HG03460 (cell line): Measurements from ENCODE around the gene CRYGN.

Experiments
- ATAC-seq: cut with Tn5 transposase; IDR thresholded peaks from one replicate; pipeline ENCODE4 v1.9.1; 2021; ENCODE audit not compliant: unreplicated experiment

Gene CRYGN

GRCh38 chr7:151460474-151460855 is 20.5 kb upstream of the CRYGN start:
- no peak for ATAC-seq

GRCh38 chr7:151459726-151460473 is 20.0 kb upstream of the CRYGN start:
- no peak for ATAC-seq

DNA sequence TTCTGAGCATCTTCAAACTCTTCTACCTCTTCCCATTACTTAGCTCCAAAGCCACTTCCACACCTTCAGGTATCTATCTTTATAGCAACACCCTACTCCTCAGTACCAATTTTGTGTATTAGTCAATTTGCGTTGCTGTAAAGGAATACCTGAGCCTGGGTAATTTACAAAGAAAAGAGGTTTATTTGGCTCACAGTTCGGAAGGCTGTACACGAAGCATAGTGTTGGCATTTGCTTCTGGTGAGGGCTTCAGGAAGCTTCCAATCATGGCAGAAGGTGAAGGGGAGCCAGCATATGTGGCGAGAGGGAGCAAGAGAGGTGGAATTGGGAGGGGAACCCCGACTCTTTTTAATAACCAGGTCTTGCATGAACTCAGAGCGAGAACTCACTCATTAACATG is 17.6 kb upstream of the CRYGN start:
- no peak for ATAC-seq

DNA sequence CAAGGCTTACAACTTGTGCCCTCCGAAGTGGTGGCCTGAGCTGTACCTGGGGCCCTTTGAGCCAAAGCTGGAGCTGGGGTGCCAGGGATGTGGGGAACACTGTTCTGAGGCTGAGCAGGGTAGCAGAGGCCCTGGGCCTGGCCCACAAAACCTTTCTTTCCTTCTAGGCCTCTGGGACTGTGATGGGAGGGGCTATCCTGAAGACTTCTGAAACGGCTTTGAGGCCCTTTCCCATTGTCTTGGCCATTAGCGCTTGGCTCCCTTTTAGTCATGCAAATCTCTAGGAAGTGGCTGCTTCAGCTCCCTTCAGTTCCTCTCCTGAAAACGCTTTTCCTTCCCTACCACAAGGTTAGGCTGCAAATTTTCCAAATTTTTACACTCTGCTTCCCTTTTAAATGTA is 16.8 kb upstream of the CRYGN start:
- ATAC-seq: no peak

GRCh38 chr7:151456276-151456675 is 16.3 kb upstream of the CRYGN start:
- no peak for ATAC-seq

DNA sequence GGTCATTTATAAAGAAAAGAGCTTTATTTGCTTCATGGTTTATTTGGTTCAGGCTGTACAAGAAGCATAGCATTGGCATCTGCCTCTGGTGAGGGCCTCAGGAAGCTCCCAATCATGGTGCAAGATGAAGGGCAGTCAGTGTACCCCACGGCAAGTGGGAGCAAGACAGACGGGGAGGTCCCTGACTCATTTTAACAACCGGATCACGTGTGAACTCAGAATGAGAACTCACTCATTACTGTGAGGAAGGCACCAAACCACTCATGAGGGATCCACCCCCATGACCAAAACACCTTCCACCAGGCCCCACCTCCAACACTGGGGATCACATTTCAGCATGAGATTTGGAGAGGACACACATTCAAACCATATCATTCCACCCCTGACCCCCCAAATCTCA is 15.7 kb upstream of the CRYGN start:
- ATAC-seq: no peak

DNA sequence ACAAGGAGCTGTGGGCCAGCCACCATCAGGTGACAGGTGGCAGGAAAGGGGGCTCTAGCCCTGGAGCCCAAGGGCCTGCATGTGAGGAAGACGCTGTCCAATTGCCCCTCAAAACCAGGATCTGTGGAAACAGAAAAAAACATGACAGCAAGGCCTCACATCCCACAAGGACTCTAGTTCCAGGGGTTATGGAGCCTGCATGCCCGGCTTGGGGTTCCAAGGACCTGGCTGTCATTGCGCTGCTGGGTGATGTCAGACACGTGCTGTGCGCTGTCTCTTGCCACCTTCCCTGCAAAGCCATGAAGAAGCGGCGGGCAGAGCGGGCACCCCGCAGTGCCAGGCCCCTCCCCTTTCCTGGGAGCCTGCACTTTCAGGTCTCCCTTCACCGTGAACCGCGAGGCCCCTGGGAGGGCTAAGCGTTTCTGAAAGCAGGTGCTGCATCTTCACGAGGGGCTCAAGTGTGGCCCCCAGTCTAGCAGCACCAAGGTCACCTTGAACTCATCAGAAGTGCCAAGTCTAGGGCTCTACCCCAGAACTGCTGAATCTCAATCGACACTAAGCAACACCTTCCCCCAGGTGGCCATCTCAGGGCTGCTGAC is 15.1 kb upstream of the CRYGN start:
- no peak for ATAC-seq

DNA sequence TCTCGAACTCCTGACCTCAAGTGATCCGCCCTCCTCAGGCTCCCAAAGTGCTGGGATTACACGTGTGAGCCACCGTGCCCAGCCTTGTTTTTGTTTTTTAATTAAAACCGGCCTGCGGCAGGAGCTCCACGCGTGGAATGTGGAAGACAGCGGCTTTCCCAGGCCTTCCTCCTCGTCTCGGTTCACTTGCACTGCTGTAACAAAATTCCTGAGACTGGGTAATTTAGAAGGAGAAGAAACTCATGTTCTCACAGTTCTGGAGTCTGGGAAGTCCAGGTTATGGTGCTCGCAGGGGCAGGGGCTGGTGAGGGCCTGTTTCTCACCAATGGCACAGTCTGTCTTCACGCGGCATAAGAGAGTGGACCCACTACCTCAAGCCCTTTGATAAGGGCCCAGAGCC is 14.4 kb upstream of the CRYGN start:
- ATAC-seq: no peak

DNA sequence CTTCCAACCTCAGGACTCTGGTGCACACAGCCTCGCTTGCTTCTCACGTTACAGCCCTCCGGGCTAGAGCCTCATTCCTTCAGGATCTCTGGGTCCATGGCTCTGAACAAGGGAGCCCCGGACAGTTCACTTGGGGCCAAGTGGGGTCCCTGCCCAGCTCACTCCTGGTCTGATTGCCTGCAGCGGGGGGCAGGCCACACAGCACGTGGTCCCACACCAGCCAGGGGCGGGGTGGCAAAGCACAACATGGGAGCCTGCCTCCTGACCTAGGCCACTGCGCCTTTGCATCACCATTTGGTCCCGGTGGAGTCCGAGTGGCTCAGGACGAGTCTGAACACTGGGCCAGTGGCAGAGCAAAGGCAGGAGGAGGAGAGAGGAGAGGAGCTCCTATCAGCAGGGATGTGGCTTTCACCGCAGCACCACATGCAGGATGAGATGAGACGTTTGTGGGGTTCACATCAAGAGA is 13.4 kb upstream of the CRYGN start:
- ATAC-seq: no peak

- no peak for ATAC-seq
Measured at GRCh38 chr7:151452680-151453325, 12.9 kb upstream of the CRYGN start.

DNA sequence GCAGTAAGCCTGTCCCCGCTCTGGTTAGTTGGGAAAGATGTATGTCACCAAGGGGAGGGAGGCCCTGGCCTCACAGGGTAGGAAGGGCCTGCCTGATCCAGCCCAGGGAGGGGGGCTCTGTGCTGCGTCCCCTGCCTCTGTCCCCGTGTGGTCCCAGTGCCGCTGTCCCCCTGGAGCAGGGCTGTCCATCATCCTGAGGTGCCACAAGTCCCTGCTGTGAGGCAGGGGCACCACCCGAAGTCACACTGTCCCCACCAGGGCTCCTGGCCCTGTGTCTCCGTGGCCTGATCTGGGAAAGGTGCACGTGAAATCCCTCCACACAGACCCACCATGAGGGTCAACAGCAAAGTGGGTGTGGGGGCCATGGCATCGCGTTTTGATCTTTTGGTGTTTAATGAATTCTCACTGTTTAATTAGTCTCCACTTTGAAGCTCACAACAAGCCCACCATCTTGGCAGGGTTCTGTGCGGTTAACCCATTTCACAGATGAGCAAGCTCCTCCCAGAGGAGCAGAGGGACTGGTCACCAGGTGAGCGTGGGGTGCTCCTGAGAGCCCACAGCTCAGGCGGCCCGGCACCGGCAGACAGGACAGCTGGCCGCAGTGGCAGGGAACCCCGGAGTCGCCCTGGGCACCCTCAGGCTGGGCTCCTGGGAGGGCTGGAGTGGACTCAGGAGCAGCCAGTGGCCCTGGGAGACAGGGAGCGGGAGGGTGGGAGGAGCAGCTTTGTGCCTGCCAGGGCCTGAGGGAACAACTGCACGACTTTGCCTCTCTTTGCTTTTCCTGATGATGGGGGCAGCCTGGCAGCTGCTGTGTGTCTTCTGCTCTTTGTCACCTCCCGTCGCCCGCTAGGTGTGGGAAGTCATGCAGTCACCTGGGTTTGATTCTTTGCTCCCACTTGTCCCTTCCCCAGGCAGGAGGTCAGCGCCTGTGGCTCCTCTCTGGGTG is 12.0 kb upstream of the CRYGN start:
- no peak for ATAC-seq

DNA sequence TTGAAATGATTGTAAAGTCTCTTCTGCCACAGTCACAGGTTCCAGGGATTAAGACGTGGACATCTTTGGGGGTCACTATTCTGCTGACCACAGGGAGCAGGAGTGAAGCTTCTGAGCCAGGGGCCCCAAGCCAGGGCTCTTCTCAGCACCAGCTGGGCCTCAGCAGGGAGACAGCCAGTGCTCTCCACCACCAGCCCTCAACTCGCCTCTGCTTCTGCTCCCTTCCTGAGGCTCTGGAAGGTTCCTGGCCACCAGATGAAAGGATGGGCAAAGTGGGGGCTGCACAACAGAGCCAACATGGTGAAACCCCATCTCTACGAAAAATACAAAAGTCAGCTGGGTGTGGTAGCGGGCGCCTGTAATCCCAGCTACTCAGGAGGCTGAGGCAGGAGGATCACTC is 11.2 kb upstream of the CRYGN start:
- ATAC-seq: no peak

DNA sequence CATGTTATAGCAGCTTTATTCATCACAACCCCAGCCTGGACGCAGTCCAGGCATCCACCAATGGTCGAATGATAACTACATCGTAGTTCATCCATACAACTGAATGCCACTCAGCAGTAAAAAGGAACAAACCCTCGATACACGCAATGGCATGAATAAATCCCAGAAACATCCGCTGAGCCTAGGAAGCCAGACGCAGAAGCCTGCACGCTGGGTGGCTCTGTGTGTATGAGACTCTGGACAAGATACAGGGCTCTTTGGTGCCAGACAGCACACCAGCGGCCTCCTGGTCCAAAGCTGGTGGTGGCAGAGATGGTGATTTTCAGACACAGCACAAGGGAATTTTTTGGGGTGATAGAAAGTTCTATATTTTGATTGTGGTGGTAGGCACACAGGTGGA is 10.0 kb upstream of the CRYGN start:
- ATAC-seq: no peak

DNA sequence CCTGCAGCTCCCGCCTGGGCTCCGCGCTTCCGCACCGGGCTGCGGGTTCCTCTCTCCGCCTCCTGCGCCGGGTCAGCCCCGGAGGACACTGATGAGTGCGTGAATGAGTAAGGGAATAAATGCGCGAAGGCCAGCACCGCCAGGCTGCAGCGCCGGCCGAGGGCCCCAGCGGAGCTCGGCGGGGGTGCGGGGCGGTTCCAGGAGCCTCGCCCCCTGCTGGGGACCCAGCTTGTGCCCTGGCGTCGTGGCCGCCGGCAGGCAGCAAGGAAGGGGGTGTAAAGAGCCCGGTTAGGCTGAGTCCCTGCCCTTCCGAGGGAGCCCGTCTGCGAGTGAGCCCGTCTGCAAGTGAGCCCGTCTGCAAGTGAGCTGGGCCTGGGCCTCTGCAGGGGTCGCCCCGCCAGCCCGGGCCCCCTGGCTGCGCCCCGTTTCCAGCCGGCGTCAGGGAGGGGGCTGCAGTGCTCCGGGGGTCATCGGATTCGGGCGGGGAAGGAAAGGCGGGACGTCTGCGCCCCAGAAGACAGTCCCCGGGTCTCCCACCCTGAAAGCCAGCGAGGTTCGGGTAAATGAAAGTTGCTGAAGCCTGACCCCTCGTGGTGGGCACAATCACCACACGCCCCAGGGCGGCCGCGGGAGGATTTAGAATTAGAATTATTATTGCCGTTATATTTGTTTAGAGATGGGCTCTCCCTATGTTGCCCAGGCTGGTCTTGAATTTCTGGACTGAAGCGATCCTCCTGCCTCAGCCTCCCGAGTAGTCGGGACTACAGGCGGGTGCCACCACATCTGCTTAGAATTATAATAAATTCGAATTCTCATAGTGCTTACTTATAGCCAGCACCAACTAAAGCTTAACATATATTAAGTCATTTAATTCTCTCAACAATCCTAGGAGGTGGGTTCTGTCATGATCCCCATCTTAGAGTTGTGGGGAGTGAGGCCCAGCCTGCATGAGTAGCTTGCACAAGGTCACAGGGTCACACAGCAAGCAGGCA is 8.6 kb upstream of the CRYGN start:
- ATAC-seq: peak; percentile 78

DNA sequence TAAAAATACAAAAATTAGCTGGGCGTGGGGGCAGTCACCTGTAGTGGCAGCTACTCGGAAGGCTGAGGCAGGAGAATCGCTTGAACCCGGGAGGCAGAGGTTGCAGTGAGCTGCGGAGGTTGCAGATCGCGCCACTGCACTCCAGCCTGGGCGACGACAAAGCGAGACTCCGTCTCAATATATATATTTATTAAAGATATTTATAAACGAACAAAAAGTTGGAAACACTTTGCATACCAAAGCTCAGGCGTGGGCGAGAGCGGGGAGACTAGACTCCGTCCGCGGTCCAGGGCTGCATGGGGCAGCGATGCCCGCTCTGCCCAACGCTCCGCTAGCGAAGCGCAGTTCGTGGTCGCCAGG is 7.9 kb upstream of the CRYGN start:
- no peak for ATAC-seq

- ATAC-seq: no peak
Measured at GRCh38 chr7:151447312-151447711, 7.4 kb upstream of the CRYGN start.

GRCh38 chr7:151446412-151446811 is 6.5 kb upstream of the CRYGN start:
- ATAC-seq: no peak

DNA sequence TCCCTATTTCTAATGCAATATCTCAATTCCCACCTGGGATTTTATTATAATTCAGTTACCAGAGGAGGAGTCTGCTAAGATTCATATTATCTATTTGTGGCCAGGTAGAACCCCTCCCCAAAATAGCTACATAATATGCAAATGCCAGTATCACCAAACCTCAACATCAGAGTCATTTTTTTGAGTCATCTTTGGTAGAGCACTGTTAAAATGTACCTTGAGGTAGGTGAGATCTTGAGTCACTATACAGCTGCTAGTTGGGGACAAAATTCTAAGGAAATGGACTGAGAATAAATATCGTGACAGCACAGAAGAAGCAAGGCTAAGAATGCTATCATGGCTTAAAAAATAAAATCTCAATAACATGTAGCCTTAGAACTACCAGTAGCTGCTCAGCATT is 4.7 kb upstream of the CRYGN start:
- ATAC-seq: no peak

DNA sequence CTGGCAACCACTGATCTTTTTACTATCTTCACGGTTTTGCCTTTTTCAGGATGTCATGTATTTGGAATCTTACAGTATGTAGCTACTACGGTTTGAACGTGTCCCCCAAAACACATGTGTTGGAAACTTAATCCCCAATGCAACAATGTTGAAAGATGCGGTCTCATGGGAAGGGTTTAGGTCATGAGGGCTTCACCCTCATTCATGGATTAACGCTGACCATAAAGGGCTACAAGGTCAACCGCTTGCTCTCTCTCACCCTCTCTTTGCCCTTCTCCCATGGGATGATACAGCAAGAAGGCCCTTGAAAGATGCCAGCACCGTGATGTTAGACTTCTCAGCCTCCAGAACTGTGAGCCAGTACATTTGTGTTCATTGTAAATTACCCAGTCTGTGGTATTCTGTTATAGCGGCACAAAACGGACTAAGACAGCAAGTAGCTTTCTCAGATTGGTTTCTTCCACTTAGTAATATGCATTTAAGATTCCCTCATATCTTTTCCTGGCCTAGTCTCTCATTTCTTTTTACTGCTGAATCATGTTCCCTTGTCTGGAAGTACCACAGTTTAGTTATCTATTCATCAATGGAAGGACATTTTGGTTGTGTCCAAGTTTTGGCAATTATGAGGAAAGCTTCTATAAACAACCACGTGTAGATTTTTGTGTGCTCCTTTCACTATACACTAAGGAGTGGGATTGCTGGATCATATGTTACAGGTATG is 3.0 kb upstream of the CRYGN start:
- ATAC-seq: no peak
